Measurements from ENCODE around the gene HDAC1.

HDAC1 gene

DNA sequence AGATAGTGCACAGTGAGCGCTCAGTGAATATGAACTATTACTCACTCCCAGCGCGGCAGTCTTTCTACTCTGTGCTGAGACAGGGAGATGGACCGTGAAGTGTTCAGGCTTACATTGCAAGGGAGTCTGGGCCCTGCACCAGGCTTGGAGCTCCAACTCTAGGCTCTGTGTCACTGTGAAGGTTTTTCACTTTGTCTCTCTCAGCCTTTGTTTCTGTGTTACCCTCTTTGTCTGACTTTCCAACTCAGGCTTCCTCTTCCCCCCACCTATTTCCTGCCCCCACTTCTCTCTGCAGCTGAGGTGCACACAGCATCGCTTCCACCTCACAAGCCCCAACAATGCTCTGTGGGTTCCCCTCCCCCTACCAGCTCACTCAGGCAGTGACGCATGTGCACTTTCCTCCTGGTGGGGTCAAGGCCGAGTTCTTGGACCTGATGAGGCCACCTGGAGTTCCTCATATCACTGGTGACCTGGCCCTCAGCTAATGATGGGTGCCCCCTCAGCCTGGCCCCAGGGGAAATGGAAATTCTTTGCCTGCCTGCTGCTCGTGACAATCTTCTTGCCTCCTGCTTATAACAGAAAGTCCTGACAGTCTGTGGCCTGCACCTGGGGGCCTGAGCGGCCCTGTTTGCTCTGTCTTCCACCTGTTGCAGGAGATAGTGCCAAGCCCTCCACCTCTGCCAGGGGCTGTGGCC lies 41.9 kb upstream of the HDAC1 start:
- no peak overlapping the region for H4K5ac ChIP-seq (ENCODE audit: low read length)
- H2BK120ac ChIP-seq (ENCODE audit: low read depth, low read length), result no peak overlapping the region
- peak overlapping the region; percentile 28 for H3K56ac ChIP-seq (ENCODE audit: low read length)
- H3K18ac ChIP-seq (ENCODE audit: low read length), result no peak overlapping the region
- WGBS (ENCODE audit: extremely low coverage, insufficient coverage, low lambda C conversion rate), result no CpG with 5 or more reads among the region's 9 CpGs
- H3K36me3 ChIP-seq (ENCODE audit: control insufficient read depth, insufficient read depth, low read length), result no peaks in the 10 kb centered on the region
- no peak overlapping the region for H3K4me2 ChIP-seq (ENCODE audit: low read length)
- H3K4ac ChIP-seq (ENCODE audit: low read depth, low read length), result no peak overlapping the region
- no peaks in the 10 kb centered on the region for H3K27me3 ChIP-seq (ENCODE audit: insufficient read depth, low read length, poor library complexity)
- H3K23ac ChIP-seq (ENCODE audit: low read length), result no peak overlapping the region
- H3K79me2 ChIP-seq (ENCODE audit: control insufficient read depth, insufficient read depth, low read length), result no peaks in the 10 kb centered on the region
- no peak overlapping the region for H4K8ac ChIP-seq (ENCODE audit: low read depth, low read length)
- H3K79me1 ChIP-seq (ENCODE audit: low read length), result no peaks in the 10 kb centered on the region
- H3K4me3 ChIP-seq (ENCODE audit: low read length), result no peak overlapping the region
- H2BK15ac ChIP-seq (replicated peaks; ENCODE audit: low read depth), result no peak overlapping the region
- H2BK5ac ChIP-seq (ENCODE audit: low read length), result no peak overlapping the region
- DNase-seq, result no peak
- no peak overlapping the region for H3K27ac ChIP-seq (ENCODE audit: low read depth, low read length)
- H3K4me1 ChIP-seq (ENCODE audit: control insufficient read depth, low read depth, low read length), result peaks cover 1% of the 10 kb centered on the region
- H3K9ac ChIP-seq (ENCODE audit: low read length), result no peak overlapping the region
- H2AK5ac ChIP-seq (ENCODE audit: low read length), result no peak overlapping the region

DNA sequence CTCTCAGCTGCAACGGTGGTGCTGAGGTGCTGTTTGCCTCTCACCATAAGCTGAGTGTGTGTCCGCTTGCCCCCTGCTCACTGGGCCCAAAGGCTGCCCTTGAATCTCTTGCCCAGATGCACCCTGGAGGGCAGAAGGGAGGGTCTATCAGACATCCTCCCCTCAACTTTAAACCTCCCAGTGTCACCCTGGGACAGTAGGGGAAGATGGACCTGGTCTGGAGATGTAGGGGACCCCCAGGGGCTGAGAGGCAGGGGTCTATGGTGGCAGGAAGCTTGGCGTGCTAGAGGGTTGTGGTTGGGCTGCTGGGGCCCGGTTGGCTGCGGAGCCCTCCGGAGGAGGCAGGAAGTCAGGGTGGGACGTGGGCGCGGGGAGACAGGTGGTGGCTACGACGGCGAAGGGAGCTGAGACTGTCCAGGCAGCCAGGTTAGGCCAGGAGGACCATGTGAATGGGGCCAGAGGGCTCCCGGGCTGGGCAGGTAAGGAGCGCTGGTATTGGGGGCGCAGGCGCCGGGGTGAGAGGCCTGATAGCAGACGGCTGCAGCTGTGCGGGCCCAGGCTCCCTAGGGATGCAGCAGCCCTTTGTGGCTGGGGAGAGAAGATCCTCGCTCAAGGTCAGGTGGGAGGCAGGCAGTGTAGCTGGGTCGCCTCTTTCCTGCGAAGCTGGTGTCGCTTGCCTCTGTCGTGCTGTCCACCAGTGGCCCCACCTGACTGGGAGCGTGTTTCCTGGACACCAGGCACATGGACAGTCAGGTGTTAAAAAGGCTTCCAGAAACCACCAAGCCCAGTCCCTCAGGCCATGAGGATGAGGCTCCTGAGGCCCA lies 40.8 kb upstream of the HDAC1 start, which contains the start of gene LCK:
Gene LCK (plus strand): TSS at position 373 of the 824 bp plus-strand sequence. CDS start 23,065 bp downstream, outside the sequence.
- Histone ChIP-seq H2BK15ac (replicated peaks; ENCODE audit: low read depth) (no peak within 1 kb of the TSS), H3K27ac (ENCODE audit: low read depth, low read length) (no peak within 1 kb of the TSS), H3K4me3 (ENCODE audit: low read length) (no peak within 1 kb of the TSS), H3K18ac (ENCODE audit: low read length) (no peak within 1 kb of the TSS), H3K23ac (ENCODE audit: low read length) (no peak within 1 kb of the TSS), H3K56ac (ENCODE audit: low read length) (peak within 1 kb of the TSS; percentile 28), H3K4me1 (ENCODE audit: control insufficient read depth, low read depth, low read length) (peaks cover 1% of the 10 kb centered on the region), H3K79me2 (ENCODE audit: control insufficient read depth, insufficient read depth, low read length) (no peaks in the 10 kb centered on the region), H3K27me3 (ENCODE audit: insufficient read depth, low read length, poor library complexity) (no peaks in the 10 kb centered on the region), H2AK5ac (ENCODE audit: low read length) (no peak within 1 kb of the TSS), H3K4me2 (ENCODE audit: low read length) (no peak within 1 kb of the TSS), H3K79me1 (ENCODE audit: low read length) (no peaks in the 10 kb centered on the region), H3K9ac (ENCODE audit: low read length) (no peak within 1 kb of the TSS), H4K8ac (ENCODE audit: low read depth, low read length) (no peak within 1 kb of the TSS), H3K36me3 (ENCODE audit: control insufficient read depth, insufficient read depth, low read length) (no peaks in the 10 kb centered on the region), H2BK5ac (ENCODE audit: low read length) (no peak within 1 kb of the TSS), H3K4ac (ENCODE audit: low read depth, low read length) (no peak within 1 kb of the TSS), H4K5ac (ENCODE audit: low read length) (no peak within 1 kb of the TSS), H2BK120ac (ENCODE audit: low read depth, low read length) (no peak within 1 kb of the TSS)
- no CpG with 5 or more reads among the region's 25 CpGs for WGBS (ENCODE audit: extremely low coverage, insufficient coverage, low lambda C conversion rate)
- no peak for DNase-seq

DNA sequence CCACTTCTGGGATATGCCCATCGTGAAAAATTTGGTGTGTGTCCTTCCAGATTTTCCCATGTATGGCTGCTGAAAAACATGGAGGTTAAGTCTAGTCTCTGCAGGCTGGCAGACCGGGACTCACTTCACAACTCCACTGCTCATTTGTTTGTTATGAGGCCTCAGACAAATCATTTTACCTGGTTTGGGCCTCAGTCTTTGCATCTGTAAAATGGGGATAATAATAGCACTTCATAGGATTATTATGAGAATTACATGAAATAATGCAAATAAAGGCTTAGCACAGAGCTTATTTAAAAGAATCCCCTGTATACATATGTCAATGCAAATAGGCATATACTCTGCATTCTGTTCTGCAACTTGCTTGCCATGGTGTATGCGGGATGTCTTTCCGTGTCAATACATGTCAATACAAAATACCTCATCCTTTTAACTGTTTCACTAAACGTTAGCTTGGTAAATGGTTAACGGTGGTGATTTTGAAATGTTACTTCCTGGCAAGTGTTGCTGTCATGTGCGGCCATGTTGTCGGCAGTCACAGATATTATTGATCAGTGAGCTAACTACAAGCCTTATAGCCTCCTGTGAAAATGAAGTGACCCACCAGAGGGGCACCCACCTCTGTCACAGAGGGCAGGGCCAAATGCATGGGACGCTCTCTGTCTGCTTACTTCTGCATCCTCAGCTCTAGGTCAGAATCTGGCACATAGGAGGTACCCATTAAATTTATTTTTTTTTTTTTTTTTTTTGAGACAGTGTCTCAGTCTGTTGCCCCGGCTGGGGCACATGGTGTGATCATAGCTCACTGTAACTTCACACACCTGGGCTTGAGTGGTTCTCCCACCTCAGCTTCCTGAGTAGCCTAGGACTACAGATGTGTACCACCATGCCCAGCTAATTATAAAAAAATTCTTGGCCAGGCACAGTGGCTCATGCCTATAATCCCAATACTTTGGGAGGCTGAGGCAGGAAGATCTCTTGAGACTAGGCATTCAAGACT lies 36.5 kb upstream of the HDAC1 start:
- Histone ChIP-seq H2AK5ac (ENCODE audit: low read length) (no peak overlapping the region), H3K9ac (ENCODE audit: low read length) (no peak overlapping the region), H3K79me1 (ENCODE audit: low read length) (no peaks in the 10 kb centered on the region), H2BK15ac (replicated peaks; ENCODE audit: low read depth) (no peak overlapping the region), H3K36me3 (ENCODE audit: control insufficient read depth, insufficient read depth, low read length) (no peaks in the 10 kb centered on the region), H2BK5ac (ENCODE audit: low read length) (no peak overlapping the region), H3K56ac (ENCODE audit: low read length) (no peak overlapping the region), H3K4me3 (ENCODE audit: low read length) (no peak overlapping the region), H3K23ac (ENCODE audit: low read length) (no peak overlapping the region), H4K5ac (ENCODE audit: low read length) (no peak overlapping the region), H3K4ac (ENCODE audit: low read depth, low read length) (no peak overlapping the region), H3K79me2 (ENCODE audit: control insufficient read depth, insufficient read depth, low read length) (no peaks in the 10 kb centered on the region), H3K27me3 (ENCODE audit: insufficient read depth, low read length, poor library complexity) (no peaks in the 10 kb centered on the region), H2BK120ac (ENCODE audit: low read depth, low read length) (no peak overlapping the region), H3K27ac (ENCODE audit: low read depth, low read length) (no peak overlapping the region), H4K8ac (ENCODE audit: low read depth, low read length) (no peak overlapping the region), H3K4me2 (ENCODE audit: low read length) (no peak overlapping the region), H3K4me1 (ENCODE audit: control insufficient read depth, low read depth, low read length) (no peaks in the 10 kb centered on the region), H3K18ac (ENCODE audit: low read length) (no peak overlapping the region)
- no peak for DNase-seq
- no CpG with 5 or more reads among the region's 10 CpGs for WGBS (ENCODE audit: extremely low coverage, insufficient coverage, low lambda C conversion rate)

DNA sequence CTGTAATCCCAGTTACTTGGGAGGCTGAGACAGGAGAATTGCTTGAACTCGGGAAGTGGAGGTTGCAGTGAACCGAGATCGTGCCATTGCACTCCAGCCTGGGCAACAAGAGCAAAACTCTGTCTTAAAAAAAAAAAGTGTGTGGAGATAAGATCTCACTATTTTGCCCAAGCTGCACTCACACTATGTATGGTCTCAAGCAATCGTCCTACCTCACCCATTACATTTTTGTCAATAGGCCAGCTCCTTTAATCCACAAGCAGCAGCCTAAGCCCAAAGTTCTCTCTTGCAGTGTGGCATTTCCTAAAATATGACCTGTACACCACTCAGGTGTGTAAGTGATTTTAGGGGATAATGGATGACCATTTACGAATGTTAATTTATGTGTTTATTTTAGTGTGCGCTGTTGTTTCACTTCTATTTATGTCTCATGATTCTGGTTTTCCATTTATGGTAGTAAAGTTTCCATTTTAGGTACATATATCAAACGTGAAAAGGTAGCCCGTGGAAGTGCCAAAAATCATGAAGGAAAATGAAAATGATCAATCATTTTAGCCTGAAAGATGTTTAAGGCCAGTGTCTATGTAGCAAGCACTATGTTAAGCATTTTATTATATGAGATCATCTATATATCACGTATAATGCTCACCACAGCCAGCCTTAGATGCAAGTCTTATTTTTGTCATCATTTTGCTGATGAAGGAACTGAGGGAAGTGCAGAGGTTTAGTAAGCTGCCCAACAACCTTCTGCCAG lies 35.2 kb upstream of the HDAC1 start:
- Histone ChIP-seq H3K79me1 (ENCODE audit: low read length) (no peaks in the 10 kb centered on the region), H4K8ac (ENCODE audit: low read depth, low read length) (no peak overlapping the region)

DNA sequence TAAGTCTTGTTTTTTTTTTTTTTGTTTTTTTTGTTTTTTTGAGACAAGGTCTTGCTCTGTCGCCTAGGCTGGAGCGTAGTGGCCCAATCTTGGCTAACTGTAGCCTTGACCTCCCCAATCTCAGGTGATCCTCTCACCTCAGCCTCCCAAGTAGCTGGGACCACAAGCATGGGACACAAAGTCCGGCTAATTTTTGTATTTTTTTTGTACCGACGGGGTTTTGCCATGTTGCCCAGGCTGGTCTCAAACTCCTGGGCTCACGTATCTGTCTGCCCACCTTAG lies 34.7 kb upstream of the HDAC1 start:
- Histone ChIP-seq H3K36me3 (ENCODE audit: control insufficient read depth, insufficient read depth, low read length) (no peaks in the 10 kb centered on the region), H2BK5ac (ENCODE audit: low read length) (no peak overlapping the region), H3K56ac (ENCODE audit: low read length) (no peak overlapping the region), H3K79me2 (ENCODE audit: control insufficient read depth, insufficient read depth, low read length) (no peaks in the 10 kb centered on the region), H3K9ac (ENCODE audit: low read length) (no peak overlapping the region), H4K5ac (ENCODE audit: low read length) (no peak overlapping the region), H2AK5ac (ENCODE audit: low read length) (no peak overlapping the region), H3K79me1 (ENCODE audit: low read length) (no peaks in the 10 kb centered on the region), H3K4me2 (ENCODE audit: low read length) (no peak overlapping the region), H3K4me3 (ENCODE audit: low read length) (no peak overlapping the region), H4K8ac (ENCODE audit: low read depth, low read length) (no peak overlapping the region), H3K27ac (ENCODE audit: low read depth, low read length) (no peak overlapping the region), H3K27me3 (ENCODE audit: insufficient read depth, low read length, poor library complexity) (no peaks in the 10 kb centered on the region), H2BK15ac (replicated peaks; ENCODE audit: low read depth) (no peak overlapping the region), H3K4me1 (ENCODE audit: control insufficient read depth, low read depth, low read length) (no peaks in the 10 kb centered on the region), H3K18ac (ENCODE audit: low read length) (no peak overlapping the region), H2BK120ac (ENCODE audit: low read depth, low read length) (no peak overlapping the region), H3K23ac (ENCODE audit: low read length) (no peak overlapping the region), H3K4ac (ENCODE audit: low read depth, low read length) (no peak overlapping the region)
- no peak for DNase-seq
- no CpG with 5 or more reads among the region's 6 CpGs for WGBS (ENCODE audit: extremely low coverage, insufficient coverage, low lambda C conversion rate)

More for the DNA sequence above, 35.2 kb upstream of the HDAC1 start:
- no CpG with 5 or more reads among the region's 9 CpGs for WGBS (ENCODE audit: extremely low coverage, insufficient coverage, low lambda C conversion rate)
- Histone ChIP-seq H3K27me3 (ENCODE audit: insufficient read depth, low read length, poor library complexity) (no peaks in the 10 kb centered on the region), H3K36me3 (ENCODE audit: control insufficient read depth, insufficient read depth, low read length) (no peaks in the 10 kb centered on the region), H3K4me1 (ENCODE audit: control insufficient read depth, low read depth, low read length) (no peaks in the 10 kb centered on the region), H4K5ac (ENCODE audit: low read length) (no peak overlapping the region), H2BK120ac (ENCODE audit: low read depth, low read length) (no peak overlapping the region), H3K79me2 (ENCODE audit: control insufficient read depth, insufficient read depth, low read length) (no peaks in the 10 kb centered on the region), H3K27ac (ENCODE audit: low read depth, low read length) (no peak overlapping the region), H3K4me3 (ENCODE audit: low read length) (no peak overlapping the region), H3K4ac (ENCODE audit: low read depth, low read length) (no peak overlapping the region), H3K18ac (ENCODE audit: low read length) (no peak overlapping the region), H3K9ac (ENCODE audit: low read length) (no peak overlapping the region), H2AK5ac (ENCODE audit: low read length) (no peak overlapping the region), H3K4me2 (ENCODE audit: low read length) (no peak overlapping the region), H2BK15ac (replicated peaks; ENCODE audit: low read depth) (no peak overlapping the region), H3K56ac (ENCODE audit: low read length) (no peak overlapping the region), H2BK5ac (ENCODE audit: low read length) (no peak overlapping the region), H3K23ac (ENCODE audit: low read length) (no peak overlapping the region)
- no peak for DNase-seq
